Prostate gland (tissue), 2 donors: ENCODE data around the gene TNS3.

ENCODE experiments used
- POLR2A ChIP-seq: fragments of 450-650 bp; IDR thresholded peaks from one replicate; pipeline ENCODE4 v1.6.1; 2016; ENCODE audit warnings: antibody characterized with exemption, mild to moderate bottlenecking
- POLR2AphosphoS5 ChIP-seq: sonication (generic); formaldehyde crosslinking; IDR thresholded peaks from one replicate; pipeline ENCODE4 v1.6.1; 2017; ENCODE audit warnings: antibody characterized with exemption
- TF ChIP-seq, protein P1 (sequence below), 4 experiments: fragments of 200-600 bp in 2 of 4; fragments of 450-650 bp in 2 of 4; sonication (generic) in 2 of 4; IDR thresholded peaks; 1 replicate in 3 of 4; 2 replicates in 1 of 4; pipeline ENCODE4 v1.5.1; 2016 to 2019; ENCODE audit warnings: antibody characterized with exemption in 4 of 4, mild to moderate bottlenecking in 2 of 4, moderate library complexity in 2 of 4

DNA sequence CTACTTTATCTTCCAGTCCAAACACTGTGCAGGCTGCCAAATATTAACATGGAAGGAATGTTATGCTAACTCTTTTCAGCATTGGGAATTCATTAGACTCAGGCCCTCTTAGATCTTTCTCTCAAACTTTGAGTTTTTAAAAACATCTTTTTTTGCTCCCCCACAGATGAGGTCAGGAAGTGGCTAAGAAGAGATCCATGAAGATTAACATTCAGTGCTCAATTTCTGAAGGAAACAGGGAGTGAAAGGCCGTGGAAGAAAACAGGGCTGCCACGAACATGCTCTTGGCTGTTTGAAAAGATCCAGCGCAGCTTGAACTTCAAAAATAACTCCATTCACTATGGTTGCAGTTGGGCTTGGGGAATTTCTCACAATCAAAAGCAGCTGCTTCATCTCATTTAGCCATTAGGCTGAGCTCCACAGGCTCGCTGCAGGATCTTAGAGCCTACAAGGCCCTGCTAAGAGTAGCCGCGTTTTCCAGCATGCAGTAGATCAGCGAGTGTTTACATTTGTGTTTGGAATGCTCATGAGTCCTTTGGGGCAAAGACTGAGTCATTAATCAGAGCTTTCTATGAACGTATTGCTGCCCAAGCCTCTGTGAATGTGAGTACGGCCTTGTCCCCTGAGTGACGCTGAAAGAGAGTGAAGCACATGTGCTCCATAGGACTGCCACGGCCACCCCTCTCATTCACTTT, 41.2 kb upstream of the TNS3 start:
- TF ChIP-seq POLR2A (no peak), POLR2AphosphoS5 (no peak)
- TF ChIP-seq, protein P1, sequence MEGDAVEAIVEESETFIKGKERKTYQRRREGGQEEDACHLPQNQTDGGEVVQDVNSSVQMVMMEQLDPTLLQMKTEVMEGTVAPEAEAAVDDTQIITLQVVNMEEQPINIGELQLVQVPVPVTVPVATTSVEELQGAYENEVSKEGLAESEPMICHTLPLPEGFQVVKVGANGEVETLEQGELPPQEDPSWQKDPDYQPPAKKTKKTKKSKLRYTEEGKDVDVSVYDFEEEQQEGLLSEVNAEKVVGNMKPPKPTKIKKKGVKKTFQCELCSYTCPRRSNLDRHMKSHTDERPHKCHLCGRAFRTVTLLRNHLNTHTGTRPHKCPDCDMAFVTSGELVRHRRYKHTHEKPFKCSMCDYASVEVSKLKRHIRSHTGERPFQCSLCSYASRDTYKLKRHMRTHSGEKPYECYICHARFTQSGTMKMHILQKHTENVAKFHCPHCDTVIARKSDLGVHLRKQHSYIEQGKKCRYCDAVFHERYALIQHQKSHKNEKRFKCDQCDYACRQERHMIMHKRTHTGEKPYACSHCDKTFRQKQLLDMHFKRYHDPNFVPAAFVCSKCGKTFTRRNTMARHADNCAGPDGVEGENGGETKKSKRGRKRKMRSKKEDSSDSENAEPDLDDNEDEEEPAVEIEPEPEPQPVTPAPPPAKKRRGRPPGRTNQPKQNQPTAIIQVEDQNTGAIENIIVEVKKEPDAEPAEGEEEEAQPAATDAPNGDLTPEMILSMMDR (IDR thresholded peaks at IDR 0.05) = no peak
